ENCODE results near the gene SYNCRIP. TPM values are rescaled to one million over a fixed set of nuclear protein-coding genes. Genes with fewer than 3 reads are reported as not detected.

The SYNCRIP gene
- total and polyA plus RNA-seq, 2 of the 13 experiments (the other 11 are each of a cell fraction or from before 2014, with no cell fraction given) = 8.1 to 112 TPM

DNA sequence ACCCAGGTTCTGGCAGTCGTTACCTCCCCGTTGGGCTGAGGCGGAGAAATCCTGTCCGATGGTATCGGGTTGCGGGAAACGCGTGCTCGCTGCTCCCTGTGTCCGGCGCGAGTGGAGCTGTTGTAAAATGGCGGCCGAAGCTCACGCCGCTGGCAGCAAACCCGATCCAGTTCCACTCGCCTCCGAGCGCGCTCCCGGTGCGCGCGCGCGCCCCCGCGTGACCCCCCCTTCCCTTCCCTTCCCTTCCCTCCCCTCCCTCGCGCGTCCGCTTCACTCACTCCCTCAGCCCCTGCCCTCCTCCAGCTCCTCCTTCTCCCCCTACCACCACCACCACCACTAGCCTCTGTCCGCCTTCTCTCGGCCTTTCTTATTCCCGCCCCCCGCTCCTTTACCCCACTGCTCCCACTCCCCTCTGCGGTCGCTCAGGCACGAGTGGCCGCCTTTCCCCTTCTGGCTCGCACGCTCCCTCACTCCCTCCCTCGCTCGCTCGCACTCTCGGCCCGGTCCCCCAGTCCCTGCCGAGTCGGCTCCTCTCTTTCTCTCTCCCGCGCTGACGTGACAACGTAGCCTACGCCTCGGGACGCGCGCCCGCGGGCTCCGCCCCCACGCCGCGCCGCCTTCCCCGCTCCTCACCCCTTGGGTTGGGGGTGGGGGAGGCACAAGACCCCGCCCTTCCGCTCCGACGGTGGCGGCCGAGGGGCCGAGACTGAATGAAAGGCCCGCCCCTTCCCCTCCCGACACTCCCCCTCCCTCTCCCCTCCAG is at the start of gene SYNCRIP (continued):
- TF ChIP-seq, protein P1, sequence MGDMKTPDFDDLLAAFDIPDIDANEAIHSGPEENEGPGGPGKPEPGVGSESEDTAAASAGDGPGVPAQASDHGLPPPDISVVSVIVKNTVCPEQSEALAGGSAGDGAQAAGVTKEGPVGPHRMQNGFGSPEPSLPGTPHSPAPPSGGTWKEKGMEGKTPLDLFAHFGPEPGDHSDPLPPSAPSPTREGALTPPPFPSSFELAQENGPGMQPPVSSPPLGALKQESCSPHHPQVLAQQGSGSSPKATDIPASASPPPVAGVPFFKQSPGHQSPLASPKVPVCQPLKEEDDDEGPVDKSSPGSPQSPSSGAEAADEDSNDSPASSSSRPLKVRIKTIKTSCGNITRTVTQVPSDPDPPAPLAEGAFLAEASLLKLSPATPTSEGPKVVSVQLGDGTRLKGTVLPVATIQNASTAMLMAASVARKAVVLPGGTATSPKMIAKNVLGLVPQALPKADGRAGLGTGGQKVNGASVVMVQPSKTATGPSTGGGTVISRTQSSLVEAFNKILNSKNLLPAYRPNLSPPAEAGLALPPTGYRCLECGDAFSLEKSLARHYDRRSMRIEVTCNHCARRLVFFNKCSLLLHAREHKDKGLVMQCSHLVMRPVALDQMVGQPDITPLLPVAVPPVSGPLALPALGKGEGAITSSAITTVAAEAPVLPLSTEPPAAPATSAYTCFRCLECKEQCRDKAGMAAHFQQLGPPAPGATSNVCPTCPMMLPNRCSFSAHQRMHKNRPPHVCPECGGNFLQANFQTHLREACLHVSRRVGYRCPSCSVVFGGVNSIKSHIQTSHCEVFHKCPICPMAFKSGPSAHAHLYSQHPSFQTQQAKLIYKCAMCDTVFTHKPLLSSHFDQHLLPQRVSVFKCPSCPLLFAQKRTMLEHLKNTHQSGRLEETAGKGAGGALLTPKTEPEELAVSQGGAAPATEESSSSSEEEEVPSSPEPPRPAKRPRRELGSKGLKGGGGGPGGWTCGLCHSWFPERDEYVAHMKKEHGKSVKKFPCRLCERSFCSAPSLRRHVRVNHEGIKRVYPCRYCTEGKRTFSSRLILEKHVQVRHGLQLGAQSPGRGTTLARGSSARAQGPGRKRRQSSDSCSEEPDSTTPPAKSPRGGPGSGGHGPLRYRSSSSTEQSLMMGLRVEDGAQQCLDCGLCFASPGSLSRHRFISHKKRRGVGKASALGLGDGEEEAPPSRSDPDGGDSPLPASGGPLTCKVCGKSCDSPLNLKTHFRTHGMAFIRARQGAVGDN (CRISPR knock-in tag; IDR thresholded peaks at IDR 0.05) = peak; percentile 71
- no peak for TF ChIP-seq LCORL (IDR thresholded peaks at IDR 0.05)
- 0 out of 2 replicates have a peak, but pooled peaks have one; percentile 20 for TF ChIP-seq LCORL (CRISPR knock-in tag; IDR thresholded peaks at IDR 0.05)
- TF ChIP-seq ZNF225 (CRISPR knock-in tag; IDR thresholded peaks at IDR 0.05) = no peak
- no peak for TF ChIP-seq EED (CRISPR knock-in tag; IDR thresholded peaks at IDR 0.05)
- no peak for TF ChIP-seq KDM1A (CRISPR knock-in tag; IDR thresholded peaks at IDR 0.05)
- peak; percentile 12 for TF ChIP-seq PCBP2 (optimal IDR thresholded peaks at IDR 0.05; ENCODE audit: low read depth, low read length, poor library complexity, severe bottlenecking)
- TF ChIP-seq ZNF274 (CRISPR knock-in tag; IDR thresholded peaks at IDR 0.05) = no peak
- no peak for TF ChIP-seq GZF1 (CRISPR knock-in tag; IDR thresholded peaks at IDR 0.05)
- TF ChIP-seq, protein P2, sequence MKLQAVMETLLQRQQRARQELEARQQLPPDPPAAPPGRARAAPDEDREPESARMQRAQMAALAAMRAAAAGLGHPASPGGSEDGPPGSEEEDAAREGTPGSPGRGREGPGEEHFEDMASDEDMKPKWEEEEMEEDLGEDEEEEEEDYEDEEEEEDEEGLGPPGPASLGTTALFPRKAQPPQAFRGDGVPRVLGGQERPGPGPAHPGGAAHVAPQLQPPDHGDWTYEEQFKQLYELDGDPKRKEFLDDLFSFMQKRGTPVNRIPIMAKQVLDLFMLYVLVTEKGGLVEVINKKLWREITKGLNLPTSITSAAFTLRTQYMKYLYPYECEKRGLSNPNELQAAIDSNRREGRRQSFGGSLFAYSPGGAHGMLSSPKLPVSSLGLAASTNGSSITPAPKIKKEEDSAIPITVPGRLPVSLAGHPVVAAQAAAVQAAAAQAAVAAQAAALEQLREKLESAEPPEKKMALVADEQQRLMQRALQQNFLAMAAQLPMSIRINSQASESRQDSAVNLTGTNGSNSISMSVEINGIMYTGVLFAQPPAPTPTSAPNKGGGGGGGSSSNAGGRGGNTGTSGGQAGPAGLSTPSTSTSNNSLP (IDR thresholded peaks at IDR 0.05; ENCODE audit: low read depth, low read length) = no peak
- TF ChIP-seq, protein P3, sequence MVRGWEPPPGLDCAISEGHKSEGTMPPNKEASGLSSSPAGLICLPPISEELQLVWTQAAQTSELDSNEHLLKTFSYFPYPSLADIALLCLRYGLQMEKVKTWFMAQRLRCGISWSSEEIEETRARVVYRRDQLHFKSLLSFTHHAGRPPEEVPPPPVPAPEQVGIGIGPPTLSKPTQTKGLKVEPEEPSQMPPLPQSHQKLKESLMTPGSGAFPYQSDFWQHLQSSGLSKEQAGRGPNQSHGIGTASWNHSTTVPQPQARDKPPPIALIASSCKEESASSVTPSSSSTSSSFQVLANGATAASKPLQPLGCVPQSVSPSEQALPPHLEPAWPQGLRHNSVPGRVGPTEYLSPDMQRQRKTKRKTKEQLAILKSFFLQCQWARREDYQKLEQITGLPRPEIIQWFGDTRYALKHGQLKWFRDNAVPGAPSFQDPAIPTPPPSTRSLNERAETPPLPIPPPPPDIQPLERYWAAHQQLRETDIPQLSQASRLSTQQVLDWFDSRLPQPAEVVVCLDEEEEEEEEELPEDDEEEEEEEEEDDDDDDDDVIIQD (CRISPR knock-in tag; IDR thresholded peaks at IDR 0.05; ENCODE audit: low read depth) = peak; percentile 11; the same call in 1 of the 2 replicates
- peak; percentile 30 for TF ChIP-seq ZNF781 (CRISPR knock-in tag; IDR thresholded peaks at IDR 0.05; ENCODE audit: borderline replicate concordance, not compliant biosample characterization)
- TF ChIP-seq ZNF580 (CRISPR knock-in tag; IDR thresholded peaks at IDR 0.05; ENCODE audit: borderline replicate concordance, low read depth) = no peak
- no peak for TF ChIP-seq KMT2A (CRISPR knock-in tag; IDR thresholded peaks at IDR 0.05)
- TF ChIP-seq SAFB2 (CRISPR knock-in tag; IDR thresholded peaks at IDR 0.05; ENCODE audit: borderline replicate concordance, low read depth) = peak; percentile 11; the same call in 1 of the 2 replicates
- no peak for TF ChIP-seq SOX5 (CRISPR knock-in tag; IDR thresholded peaks at IDR 0.05; ENCODE audit: borderline replicate concordance)
- TF ChIP-seq KDM6A (CRISPR knock-in tag; IDR thresholded peaks at IDR 0.05; ENCODE audit: low read depth) = no peak
- no peak for TF ChIP-seq ZFP90 (CRISPR knock-in tag; IDR thresholded peaks at IDR 0.05; ENCODE audit: borderline replicate concordance)
- no peak for TF ChIP-seq MIER3 (CRISPR knock-in tag; IDR thresholded peaks at IDR 0.05; ENCODE audit: borderline replicate concordance)
- TF ChIP-seq ATF7-NPFF (CRISPR knock-in tag; IDR thresholded peaks at IDR 0.05; ENCODE audit: low read depth) = no peak; the same call in none of the 2 replicates
- TF ChIP-seq, protein P4, sequence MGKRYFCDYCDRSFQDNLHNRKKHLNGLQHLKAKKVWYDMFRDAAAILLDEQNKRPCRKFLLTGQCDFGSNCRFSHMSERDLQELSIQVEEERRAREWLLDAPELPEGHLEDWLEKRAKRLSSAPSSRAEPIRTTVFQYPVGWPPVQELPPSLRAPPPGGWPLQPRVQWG (CRISPR knock-in tag; IDR thresholded peaks at IDR 0.05; ENCODE audit: borderline replicate concordance, low read depth) = 0 out of 2 replicates have a peak, but pooled peaks have one; percentile 63
- TF ChIP-seq MEIS2 (CRISPR knock-in tag; IDR thresholded peaks at IDR 0.05) = no peak; the same call in 1 of the 2 replicates

Measured in HepG2 (cell line).